NOMO-1 treated with DMSO at 0.1 percent for 48 hours (cell line): ENCODE measurements around the gene CEP120.
"Not testable (repeated sequence)": the region's sequence is repeated elsewhere in the genome, so short reads cannot be mapped to it uniquely, and the experiment has no call there.

Source experiments
- DNase-seq: peaks from one replicate; lab custom pipeline; 2025; ENCODE audit not compliant: unreplicated experiment; lab: John Stamatoyannopoulos, UW

Gene CEP120

DNA sequence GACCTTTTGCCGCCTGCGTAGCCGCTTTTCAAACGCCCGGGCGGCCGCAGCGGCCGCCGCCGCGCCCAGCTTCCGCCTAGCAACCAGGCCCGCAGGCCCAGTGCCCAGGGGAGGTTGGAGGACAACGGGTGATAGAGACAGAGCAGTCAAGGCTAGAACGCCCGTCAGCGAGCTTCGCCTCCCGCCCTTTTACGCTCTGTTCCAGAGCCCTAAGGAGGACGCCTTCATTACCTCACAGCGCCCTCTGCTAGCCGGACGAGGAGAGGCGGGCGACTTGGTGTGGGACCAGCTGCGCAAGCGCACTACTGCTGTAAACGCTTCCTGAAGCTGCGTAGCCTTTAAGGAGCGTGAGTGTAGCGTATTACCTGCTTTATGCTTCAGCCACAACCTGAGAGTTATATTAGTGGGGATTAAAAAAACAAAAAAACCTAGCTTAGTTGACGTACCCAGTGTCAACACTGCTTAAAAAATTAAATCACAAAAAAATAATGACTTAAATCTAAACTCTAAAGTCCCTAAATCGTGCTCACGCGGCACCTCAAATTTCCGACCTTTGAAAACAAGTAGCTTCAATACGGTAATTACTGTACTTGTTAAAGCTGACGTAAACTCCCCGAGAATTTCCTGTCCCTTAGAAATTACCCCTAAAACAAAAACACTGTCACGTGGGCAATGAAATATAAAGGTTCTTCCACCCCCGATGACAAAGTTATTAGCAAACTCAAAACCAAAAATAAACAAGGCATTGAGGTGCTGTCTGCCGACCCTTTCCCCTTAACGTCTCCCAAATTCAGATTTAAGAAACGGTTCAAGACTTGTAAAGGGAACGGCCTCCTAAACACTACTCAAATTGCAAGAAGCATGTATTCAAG, at the start of gene CEP120:
Gene CEP120 (minus strand): TSS at position 126 of the 872 bp plus-strand sequence. CDS start 405 bp downstream, outside the sequence.
- DNase-seq, result peak; percentile 99

DNA sequence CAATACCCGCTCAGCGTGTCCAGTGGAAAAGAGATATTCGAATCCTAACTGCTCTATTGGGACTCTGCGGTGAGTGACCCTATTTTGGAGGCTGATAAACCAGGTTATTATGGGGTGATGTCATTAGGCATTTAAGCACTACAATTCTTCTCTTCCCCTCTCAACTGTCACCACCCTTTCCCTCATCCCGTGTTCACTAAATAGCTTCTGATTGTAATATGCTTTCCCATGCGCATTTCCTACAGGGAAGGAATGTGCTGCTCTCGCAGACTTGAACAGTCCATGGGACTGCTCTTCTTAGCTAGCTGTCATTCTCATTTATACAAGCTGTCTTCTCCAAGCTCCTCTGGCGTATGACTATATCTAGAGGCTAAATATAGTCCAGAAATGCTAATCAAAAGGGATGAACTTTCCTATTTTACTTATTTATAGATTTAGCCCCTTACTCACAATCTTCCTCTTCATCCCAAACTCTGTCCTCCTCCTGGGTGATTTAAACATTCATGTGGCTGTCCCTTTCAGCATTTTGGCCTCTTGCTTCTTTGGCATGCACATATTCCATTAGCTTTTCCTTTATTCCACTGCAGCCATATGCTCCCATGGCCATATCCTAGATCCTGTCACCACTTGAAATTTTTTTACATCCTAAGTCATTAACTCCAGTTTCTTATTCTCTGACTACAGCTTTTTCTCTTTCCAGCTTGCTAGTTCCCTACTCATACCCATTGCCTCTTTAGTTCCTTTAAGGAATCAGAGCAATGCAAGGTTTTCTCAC, 49.1 kb upstream of the CEP120 start:
- DNase-seq, result no peak

DNA sequence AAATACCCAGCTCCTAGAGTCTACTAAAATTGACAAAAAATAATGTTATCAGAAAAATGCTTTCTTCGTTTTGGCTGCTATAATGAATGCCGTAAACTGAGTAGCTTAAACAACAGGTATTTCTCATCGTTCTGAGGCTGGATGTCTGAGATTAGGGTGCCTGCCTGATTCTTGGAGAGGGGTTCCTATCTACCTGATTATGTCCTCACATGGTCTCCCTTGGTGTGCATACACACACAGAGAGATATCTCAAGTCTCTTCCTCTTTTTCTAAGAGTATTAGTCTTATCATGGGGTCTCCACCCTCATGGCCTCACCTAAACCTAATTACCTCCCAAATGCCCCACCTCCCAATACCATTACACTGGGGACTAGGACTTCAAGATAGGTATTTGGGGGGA, 48.2 kb upstream of the CEP120 start:
- no peak for DNase-seq

DNA sequence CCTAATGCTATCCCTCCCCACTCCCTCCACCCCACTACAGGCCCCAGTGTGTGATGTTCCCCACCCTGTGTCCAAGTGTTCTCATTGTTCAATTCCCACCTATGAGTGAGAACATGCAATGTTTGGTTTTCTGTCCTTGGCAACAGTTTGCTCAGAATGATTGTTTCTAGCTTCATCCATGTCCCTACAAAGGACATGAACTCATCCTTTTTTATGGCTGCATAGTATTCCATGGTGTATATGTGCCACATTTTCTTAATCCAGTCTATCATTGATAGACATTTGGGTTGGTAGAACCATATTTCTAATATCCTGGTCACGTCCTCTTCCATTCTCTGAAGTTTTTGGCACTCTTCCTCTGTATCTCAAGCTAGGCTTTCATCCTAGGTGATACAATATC, 43.6 kb upstream of the CEP120 start:
- not testable (repeated sequence) for DNase-seq

DNA sequence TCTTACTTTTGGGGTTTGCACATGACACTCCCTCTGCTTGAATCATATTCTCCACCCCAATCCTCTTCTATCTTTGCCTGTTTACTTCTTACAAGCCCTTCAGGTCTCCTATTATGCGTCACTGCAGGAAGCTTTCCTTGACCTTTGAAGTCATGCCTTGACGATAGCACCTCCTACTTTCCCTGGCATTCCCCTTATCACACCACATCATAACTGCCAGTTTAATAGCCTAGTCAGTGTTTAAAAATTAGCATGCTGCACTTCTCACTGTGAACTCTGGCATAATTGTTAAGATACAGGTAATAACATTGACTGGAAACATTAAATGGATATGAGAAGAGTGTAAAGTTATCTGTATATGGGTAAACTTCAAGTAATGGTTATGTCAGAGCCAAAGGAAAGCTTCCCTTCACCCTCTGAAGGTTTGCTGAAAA, 37.1 kb upstream of the CEP120 start:
- DNase-seq, result no peak

DNA sequence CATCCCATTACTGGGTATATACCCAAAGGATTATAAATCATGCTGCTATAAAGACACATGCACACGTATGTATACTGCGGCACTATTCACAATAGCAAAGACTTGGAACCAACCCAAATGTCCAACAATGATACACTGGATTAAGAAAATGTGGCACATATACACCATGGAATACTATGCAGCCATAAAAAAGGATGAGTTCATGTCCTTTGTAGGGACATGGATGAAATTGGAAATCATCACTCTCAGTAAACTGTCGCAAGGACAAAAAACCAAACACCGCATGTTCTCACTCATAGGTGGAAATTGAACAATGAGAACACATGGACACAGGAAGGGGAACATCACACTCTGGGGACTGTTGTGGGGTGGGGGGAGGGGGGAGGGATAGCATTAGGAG, 35.8 kb upstream of the CEP120 start:
- DNase-seq, result not testable (repeated sequence)

DNA sequence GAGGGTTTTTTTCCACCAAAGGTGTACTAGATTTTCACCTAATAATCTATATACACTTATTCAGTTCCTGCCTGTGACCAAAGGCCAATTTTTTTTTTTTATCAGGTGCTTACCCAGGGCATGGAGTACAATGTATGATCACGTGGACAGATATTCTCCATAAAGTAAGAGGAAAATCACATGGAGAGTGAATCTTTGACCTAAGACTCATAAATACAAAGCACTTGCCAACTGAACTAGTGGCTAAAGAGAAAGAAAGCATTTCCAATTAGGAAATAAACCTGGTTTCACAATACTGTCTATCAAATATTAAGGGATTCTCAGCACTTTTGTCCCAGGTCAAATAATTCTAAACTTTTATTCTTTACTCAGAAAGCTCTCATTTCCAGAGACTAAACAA, 33.0 kb upstream of the CEP120 start:
- DNase-seq, result no peak

DNA sequence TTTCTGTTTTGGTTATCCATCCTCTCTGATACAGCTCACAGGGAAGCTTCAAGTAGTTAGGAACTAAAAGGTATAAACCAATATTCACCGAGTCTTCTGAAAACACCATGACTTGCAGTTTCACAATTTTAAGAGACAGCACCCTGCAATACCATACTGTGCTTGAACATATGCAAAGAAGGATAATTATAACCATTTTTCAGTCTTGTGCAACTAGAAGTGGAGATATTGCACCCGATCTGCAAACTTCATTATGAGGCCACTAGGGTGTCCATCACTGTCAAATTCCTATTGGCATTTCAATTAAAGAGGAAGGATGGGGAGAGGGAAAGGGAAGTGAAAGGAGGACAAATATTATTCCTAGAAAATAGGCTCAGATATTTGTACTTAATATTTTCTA, 32.4 kb upstream of the CEP120 start:
- DNase-seq, result peak; percentile 86

DNA sequence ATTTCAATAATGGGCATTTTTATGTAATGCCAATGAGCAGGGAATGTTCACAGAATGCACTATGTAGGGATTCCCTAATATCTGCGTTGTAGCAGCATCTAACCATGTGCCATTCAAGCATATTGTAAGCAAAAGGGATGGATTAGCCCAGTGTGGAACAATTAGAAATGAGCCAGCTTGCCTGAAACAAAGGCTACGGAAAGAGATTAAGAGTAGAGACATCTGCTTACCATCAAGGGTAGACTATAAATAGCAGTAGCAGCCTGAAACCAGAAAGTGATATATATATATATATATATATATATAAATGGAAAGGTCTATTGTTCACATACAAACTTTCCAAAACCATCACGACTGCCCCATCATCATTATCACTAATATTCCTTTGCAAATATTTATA, 31.9 kb upstream of the CEP120 start:
- peak; percentile 3 for DNase-seq

DNA sequence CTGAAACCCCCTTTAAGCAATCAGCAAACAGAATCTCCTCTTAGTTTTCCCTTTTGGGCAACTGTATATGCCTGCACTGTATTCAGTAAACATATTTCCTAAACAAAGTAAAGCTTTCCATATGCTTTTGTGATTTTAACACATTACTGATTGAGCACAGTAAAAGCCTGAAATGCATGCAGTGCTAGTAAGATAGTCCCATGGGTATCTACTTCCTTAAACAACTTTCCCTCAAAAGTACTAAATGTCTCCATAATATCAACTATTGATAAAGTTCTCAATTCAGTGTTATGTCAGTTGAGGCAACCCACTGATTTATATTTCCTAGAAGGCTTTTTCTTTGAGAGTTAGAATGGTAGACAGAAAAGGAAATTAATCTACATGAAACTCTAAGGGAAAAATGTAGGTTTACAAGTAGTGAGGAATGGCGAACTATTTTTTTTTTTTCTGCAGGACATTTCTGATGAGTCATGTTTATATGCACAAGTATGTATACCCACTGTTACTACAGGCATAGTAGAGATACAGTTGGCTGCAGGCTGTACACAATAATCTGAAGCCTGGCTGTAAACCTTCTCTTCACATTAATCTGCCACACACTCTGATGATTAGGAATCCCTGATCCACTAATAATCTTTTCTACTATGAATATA, 31.2 kb upstream of the CEP120 start:
- peak; percentile 3 for DNase-seq

DNA sequence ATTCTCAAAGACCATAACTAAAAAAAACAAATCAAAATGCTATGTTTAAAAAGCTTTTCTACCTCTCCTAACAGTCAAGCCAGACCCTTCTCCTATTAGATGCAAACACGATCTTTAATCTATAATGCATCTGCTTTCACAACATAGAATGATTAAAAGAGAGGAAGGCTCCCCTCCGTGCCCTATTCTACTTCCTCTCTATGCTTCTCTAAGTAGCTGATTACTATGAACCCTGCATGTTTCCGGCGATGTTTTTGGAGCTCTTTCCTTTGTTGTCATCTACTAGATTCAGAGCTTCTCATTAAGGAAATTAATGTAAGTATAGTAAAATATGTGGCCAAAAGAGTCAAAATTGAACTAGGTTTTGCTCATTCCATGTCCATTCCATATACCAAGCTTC, 29.2 kb upstream of the CEP120 start:
- peak; percentile 68 for DNase-seq

DNA sequence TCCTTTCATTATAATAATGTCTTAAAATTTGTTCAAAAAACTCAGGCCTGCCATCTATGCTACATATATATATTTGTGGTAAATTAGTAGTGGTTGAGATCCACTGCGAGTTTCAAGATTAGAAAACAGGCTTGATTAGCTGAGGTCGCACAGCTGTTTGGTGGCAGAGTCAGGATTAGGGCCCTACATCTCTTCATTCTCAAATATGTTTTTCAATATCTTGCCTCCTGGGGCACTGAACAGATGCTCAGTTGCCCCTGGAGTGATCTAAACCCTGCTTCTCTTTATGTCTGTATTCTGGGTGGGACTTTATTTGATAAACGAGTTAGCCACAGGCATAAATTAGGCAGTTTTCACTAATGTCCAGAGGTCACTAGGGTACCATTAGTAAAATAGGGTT, 27.8 kb upstream of the CEP120 start:
- no peak for DNase-seq

DNA sequence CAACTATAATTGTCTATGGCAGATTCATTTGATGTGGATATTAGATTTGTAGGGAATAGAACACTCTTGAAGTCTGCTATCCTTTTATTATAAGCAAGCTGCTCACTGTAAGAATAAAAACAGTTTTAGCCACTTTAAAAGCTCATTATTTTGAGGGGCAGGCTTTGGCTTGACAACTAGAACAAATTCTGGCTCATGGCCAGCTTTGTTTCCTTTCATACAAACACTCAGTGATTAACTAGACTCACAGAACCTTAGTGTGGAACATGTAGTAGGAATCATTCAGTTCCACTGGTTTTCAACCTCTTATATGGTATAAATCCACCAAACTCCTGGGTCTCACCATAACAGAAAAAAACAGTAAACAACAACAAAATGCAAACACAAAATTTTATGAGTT, 27.4 kb upstream of the CEP120 start:
- DNase-seq, result no peak

DNA sequence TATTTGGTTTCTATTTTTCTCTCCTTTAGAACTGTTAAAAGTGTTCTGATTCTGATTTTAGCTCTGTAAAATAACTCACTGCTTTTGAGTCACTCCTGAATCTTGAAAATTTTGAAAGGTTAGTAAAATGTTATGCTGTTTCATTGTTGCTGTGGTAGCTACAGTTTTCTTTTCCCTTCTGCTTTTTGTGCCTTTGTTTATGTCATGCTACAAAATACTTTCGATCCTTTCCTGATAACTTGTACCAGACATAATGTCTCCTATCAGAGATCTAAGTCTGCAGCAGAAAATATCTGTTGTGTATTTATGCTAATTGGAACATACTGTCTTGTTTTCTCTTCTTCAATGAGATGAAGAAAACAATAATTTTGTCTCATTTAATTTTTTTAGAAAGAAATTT, 26.9 kb upstream of the CEP120 start:
- DNase-seq, result peak; percentile 18

DNA sequence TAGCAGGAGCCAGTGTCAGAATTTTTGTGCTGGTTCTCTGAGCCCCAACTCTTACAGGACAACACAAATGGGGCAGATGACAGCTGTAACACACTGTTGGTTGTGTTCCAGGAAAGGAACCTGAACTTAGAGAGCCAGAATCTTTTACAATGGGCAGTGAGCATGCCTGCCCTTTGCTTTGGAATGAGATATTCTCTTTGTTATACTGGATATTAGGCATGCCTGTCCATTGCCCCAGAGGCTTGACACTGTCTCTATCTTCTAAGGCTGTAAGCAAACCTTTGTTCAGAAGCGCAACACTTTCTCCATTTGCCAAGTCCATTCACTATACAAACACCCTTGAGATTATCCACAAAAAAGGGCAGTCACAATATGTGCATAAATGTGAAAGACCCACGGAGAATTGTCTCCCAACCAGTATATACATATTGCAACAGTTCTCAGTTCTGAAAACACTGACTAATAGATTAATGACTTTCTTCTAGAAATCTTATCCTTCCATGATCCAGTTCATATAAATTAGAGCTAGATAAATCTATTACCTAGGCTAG, 26.3 kb upstream of the CEP120 start:
- no peak for DNase-seq

DNA sequence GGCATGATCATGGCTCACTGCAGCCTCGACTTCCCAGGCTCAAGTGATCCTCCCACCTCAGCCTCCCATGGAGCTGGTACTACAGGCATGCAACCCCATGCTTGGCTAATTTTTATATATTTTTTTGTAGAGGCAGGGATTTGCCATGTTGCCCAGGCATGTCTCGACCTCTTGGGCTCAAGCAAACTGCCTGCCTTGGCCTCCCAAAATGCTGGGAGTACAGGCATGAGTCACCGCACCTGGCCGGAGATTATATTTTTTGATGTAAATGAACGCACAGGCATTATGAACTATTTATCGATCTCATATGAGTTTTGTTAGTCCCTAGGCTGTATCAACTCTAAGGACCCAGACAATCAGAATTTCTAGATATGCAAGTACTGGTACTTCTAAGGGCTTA, 25.5 kb upstream of the CEP120 start:
- DNase-seq, result no peak

DNA sequence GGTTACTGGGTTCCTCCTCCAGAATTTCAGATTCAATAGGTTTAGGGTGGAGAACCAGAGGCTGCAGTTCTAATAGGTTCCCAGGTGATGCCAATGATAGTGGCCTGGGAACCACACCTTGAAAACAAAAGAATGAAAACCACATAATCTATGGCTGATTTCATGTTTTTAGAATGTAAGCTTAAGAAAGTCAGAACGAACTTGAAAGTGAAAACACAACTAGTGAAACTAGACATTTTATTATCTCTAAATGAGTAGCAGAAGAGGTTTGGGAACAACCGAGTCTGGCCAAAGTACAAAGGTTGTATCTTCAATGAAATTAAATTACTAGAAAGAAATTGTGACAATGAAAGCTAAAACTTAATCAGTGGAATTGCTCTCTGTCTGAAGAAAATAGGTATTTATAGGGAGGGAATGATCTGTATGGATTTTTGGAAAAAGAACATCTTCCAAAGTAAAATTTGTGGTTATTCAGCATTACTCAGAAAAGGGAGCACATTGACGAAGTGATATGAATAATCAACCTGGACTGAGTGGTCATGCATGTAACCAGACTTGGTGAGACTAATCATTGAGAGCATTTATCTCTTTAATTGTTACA, 24.9 kb upstream of the CEP120 start:
- DNase-seq, result peak; percentile 13

DNA sequence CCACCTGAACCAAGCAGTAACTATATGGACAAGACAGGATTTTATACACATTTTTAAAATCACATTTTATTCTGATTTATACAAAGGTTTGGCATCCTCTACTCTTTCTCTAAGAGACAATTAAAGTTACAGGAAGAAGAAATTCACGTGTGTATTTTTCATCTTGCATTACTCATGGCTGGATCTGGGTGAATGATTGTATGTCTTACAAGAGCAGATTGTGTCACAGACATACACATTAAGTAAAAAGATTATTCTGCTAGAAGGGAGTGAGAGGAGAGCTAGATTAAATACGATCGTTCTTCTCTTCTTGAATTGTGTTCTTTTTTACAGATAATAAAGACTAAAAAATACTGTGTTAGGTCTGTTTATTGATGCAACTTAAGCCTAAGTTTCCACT, 20.8 kb upstream of the CEP120 start:
- no peak for DNase-seq

DNA sequence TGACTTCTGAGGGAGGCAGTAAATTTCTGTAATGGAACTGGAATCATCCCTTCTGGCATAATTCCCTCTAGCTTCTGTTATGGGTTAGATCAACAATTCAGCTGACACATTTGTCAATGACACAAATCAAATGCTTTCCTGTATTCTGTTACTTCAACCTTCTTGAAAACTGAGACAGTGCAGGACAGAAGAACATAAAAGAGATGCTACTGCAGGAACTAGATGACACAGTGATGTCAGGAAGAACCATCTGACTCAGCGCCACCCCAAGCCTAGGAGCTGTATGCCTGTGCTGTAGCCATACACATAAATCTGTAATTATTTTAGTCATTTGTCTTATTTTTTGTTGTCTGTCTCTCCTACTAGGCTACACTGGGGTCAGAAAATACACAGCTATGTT, 18.2 kb upstream of the CEP120 start:
- DNase-seq, result no peak

DNA sequence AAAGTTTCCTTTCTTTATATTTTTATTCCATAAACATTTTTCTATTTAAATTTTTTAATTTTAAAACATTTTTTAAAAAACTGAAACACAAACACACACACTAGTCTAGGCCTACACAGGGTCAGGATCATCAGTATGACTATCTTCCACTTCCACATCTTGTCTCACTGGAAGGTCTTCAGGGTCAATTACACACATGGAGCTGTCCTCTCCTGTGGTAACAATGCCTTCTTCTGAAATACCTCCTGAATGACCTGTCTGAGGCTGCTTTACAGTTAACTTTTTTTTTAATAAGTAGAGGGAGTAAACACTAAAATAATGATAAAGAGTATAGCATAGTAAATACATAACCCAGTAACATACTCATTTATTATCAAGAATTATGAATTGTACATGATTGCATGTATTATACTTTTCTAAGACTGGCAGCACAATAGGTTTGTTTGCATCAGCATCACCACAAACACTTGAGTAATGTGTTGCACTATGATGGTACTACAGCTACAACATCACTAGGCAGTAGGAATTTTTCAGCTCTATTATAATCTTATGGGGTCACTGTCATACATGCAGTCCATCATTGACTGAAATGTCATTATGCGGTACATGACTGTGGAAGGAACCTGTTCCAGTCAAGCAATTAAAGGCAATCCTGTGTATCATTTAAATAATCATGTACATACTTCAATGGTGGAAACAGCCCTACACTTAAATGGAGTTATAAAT, 17.4 kb upstream of the CEP120 start:
- DNase-seq, result no peak
